SK-MEL-5 (cell line): ENCODE results near the gene UGT2A3. TPM values are rescaled to one million over a fixed set of nuclear protein-coding genes. Genes with fewer than 3 reads are reported as not detected.
A peak's percentile ranks its signal among the peaks of the same experiment; 100 is the strongest.
"Not testable (repeated sequence)": the region's sequence is repeated elsewhere in the genome, so short reads cannot be mapped to it uniquely, and the experiment has no call there.

Experiments used
- DNase-seq: peaks from one replicate; pipeline ENCODE4 v3.0.0-alpha.2; 2016; ENCODE audit warnings: low read depth, low spot score
- in situ Hi-C: cut with HindIII; loops from 2 replicates; pipeline ENCODE4 v1.10.0; 2016; ENCODE audit warnings: low sequenced_read_pairs, high pct_unique_total_duplicates, low pct_unique_long_range_greater_than_20kb
- total RNA-seq: library from RNA; depleted of rRNA; stranded (reverse); fragments of >200 nt; shearing (Covaris generic); gene quantifications from 2 replicates; pipeline ENCODE4 v1.2.3, GENCODE V29; 2014

The UGT2A3 gene
- total RNA-seq, 1 experiment from 2014 or later, result not detected

GRCh38 chr4:68929076-68929737 is 22.4 kb downstream of the UGT2A3 start:
- in situ Hi-C loops, result no loop called here
- DNase-seq, result no peak

GRCh38 chr4:68927165-68927564 is 24.4 kb downstream of the UGT2A3 start:
- DNase-seq, result no peak

GRCh38 chr4:68922202-68922601 is 29.4 kb downstream of the UGT2A3 start:
- DNase-seq, in situ Hi-C loops: not testable (repeated sequence)

More at GRCh38 chr4:68927165-68927564, 24.4 kb downstream of the UGT2A3 start:
- in situ Hi-C loops, result no loop called here

- no peak for DNase-seq
- in situ Hi-C loops, result no loop called here
These were observed 30.6 kb downstream of the UGT2A3 start for GRCh38 chr4:68921051-68921450.

GRCh38 chr4:68917016-68917415 is 34.6 kb downstream of the UGT2A3 start:
- in situ Hi-C loops, result no loop called here

GRCh38 chr4:68912807-68913206 is 38.8 kb downstream of the UGT2A3 start:
- DNase-seq, result no peak
- in situ Hi-C loops, result no loop called here

More at GRCh38 chr4:68917016-68917415, 34.6 kb downstream of the UGT2A3 start:
- no peak for DNase-seq

- no peak for DNase-seq
- in situ Hi-C loops, result no loop called here
These were observed 42.2 kb downstream of the UGT2A3 start for GRCh38 chr4:68909385-68909784.

GRCh38 chr4:68907788-68908700 is 43.6 kb downstream of the UGT2A3 start:
- in situ Hi-C loops, result no loop called here

GRCh38 chr4:68907245-68907644 is 44.4 kb downstream of the UGT2A3 start:
- in situ Hi-C loops, result no loop called here
- no peak for DNase-seq

More at GRCh38 chr4:68907788-68908700, 43.6 kb downstream of the UGT2A3 start:
- DNase-seq, result no peak

GRCh38 chr4:68906780-68907137 is 44.8 kb downstream of the UGT2A3 start:
- no peak for DNase-seq
- in situ Hi-C loops, result no loop called here

GRCh38 chr4:68905939-68906779 is 45.4 kb downstream of the UGT2A3 start:
- DNase-seq, result no peak
- in situ Hi-C loops, result no loop called here

- in situ Hi-C loops, result no loop called here
- no peak for DNase-seq
These were observed 46.0 kb downstream of the UGT2A3 start for GRCh38 chr4:68905598-68905938.

- DNase-seq, result peak; percentile 11
- in situ Hi-C loops, result no loop called here
These were observed 46.8 kb downstream of the UGT2A3 start for GRCh38 chr4:68904786-68905185.

GRCh38 chr4:68896749-68897148 is 54.9 kb downstream of the UGT2A3 start:
- in situ Hi-C loops, result no loop called here
- DNase-seq, result no peak

GRCh38 chr4:68895561-68896198 is 55.9 kb downstream of the UGT2A3 start:
- in situ Hi-C loops, result no loop called here
- no peak for DNase-seq

GRCh38 chr4:68892861-68893260 is 58.7 kb downstream of the UGT2A3 start:
- in situ Hi-C loops, result no loop called here
- no peak for DNase-seq

- no peak for DNase-seq
- in situ Hi-C loops, result no loop called here
These were observed 59.9 kb downstream of the UGT2A3 start for GRCh38 chr4:68891678-68892077.

- DNase-seq, result no peak
- in situ Hi-C loops, result no loop called here
These were observed 66.1 kb downstream of the UGT2A3 start for GRCh38 chr4:68885545-68885944.
